Panc1 (cell line): ENCODE results near the gene OST4. TPM values are rescaled to one million over a fixed set of nuclear protein-coding genes. Genes with fewer than 3 reads are reported as not detected.

Source experiments
- ATAC-seq: fragments of 200-7000 bp; cut with Tn5 transposase; 2 replicates; pipeline ENCODE4 v1.9.1; 2020; ENCODE audit warnings: mild to moderate bottlenecking, moderate library complexity
- BruUV-seq: library from RNA; stranded (reverse); fragments of 400-500 nt; replicated peaks from 2 replicates; lab custom pipeline; 2021; lab: Mats Ljungman, UMichigan
- CTCF ChIA-PET: fragments of 300-600 bp; sonication (Branson Sonifier 250); formaldehyde crosslinking; loops from one replicate; lab custom pipeline; 2022; ENCODE audit warnings: antibody characterized with exemption; lab: Charles Lee
- POLR2A ChIA-PET: fragments of 300-600 bp; sonication (Branson Sonifier 250); formaldehyde crosslinking; loops from one replicate; lab custom pipeline; 2022; ENCODE audit warnings: antibody characterized with exemption; lab: Charles Lee
- DNase-seq: peaks from one replicate; pipeline ENCODE4 v3.0.0-alpha.2; 2010; ENCODE audit warnings: low read depth, low spot score
- H3K27ac ChIP-seq: 2 replicates; pipeline ENCODE4 v1.5.1; 2011; ENCODE audit warnings: mild to moderate bottlenecking, low read length, inconsistent platforms
- H3K27me3 ChIP-seq: fragments of 200-500 bp; sonication (Bioruptor generic); 2 replicates; pipeline ENCODE4 v1.6.0; 2014; ENCODE audit warnings: low read length, inconsistent platforms; ENCODE audit not compliant: control insufficient read depth, insufficient read depth
- H3K36me3 ChIP-seq: fragments of 200-500 bp; sonication (Bioruptor generic); 2 replicates; pipeline ENCODE4 v1.5.1; 2014; ENCODE audit warnings: inconsistent platforms, mild to moderate bottlenecking, low read length, moderate library complexity; ENCODE audit not compliant: control insufficient read depth, insufficient read depth
- H3K4me1 ChIP-seq: 2 replicates; pipeline ENCODE4 v1.5.1; 2011; ENCODE audit warnings: inconsistent platforms, mild to moderate bottlenecking, low read length, moderate library complexity; ENCODE audit not compliant: control insufficient read depth, insufficient read depth
- H3K4me3 ChIP-seq, 2 experiments: 2 replicates each; pipeline ENCODE4 v1.5.1; 2011 to 2012; ENCODE audit warnings: low read depth in 2 of 2, low read length in 2 of 2, mild to moderate bottlenecking in 2 of 2, inconsistent platforms in 1 of 2, moderate library complexity in 1 of 2
- H3K9me3 ChIP-seq: fragments of 200-500 bp; sonication (Bioruptor generic); 2 replicates; pipeline ENCODE4 v1.5.1; 2014; ENCODE audit warnings: low read depth, mild to moderate bottlenecking, inconsistent platforms, low read length, moderate library complexity; ENCODE audit not compliant: control insufficient read depth, insufficient read depth
- CTCF ChIP-seq: fragments of 450-650 bp; IDR thresholded peaks from 2 replicates; pipeline ENCODE4 v1.5.1; 2017; ENCODE audit warnings: mild to moderate bottlenecking
- POLR2AphosphoS5 ChIP-seq: IDR thresholded peaks from 2 replicates; pipeline ENCODE4 v1.6.1; 2012; ENCODE audit warnings: mild to moderate bottlenecking, low read depth, low read length, moderate library complexity
- REST ChIP-seq, 2 experiments: IDR thresholded peaks; 2 replicates each; pipeline ENCODE4 v1.6.1; 2011 to 2012; ENCODE audit warnings: low read depth in 2 of 2, control low read depth in 1 of 2, low read length in 1 of 2, mild to moderate bottlenecking in 1 of 2, moderate library complexity in 1 of 2; ENCODE audit not compliant: insufficient read depth in 1 of 2
- SIN3A ChIP-seq: IDR thresholded peaks from 2 replicates; pipeline ENCODE4 v1.6.1; 2012; ENCODE audit warnings: low read depth, mild to moderate bottlenecking, low read length, moderate library complexity, borderline replicate concordance; ENCODE audit not compliant: insufficient read depth
- TCF7L2 ChIP-seq: IDR thresholded peaks from 2 replicates; pipeline ENCODE4 v1.6.1; 2011; ENCODE audit warnings: mild to moderate bottlenecking, low read depth, low read length, inconsistent platforms
- in situ Hi-C: cut with HindIII; loops from 2 replicates; pipeline ENCODE4 v1.10.0; 2016; ENCODE audit warnings: low sequenced_read_pairs, low pct_unique_long_range_greater_than_20kb
- intact Hi-C: fragments of 100-400 bp; cut with micrococcal nuclease; formaldehyde crosslinking; loops from one replicate; pipeline ENCODE4 v1.10.0; 2022; ENCODE audit not compliant: unreplicated experiment
- total RNA-seq: library from RNA; stranded (reverse); gene quantifications from one replicate; pipeline ENCODE4 v1.2.1, GENCODE V29; 2021; ENCODE audit not compliant: unreplicated experiment

Gene OST4
- total RNA-seq, 1 experiment from 2014 or later: 219 TPM

GRCh38 chr2:27069961-27070618 lies 1.4 kb downstream of the OST4 start:
- Histone ChIP-seq H3K27ac (peak overlapping the region; percentile 93), H3K27me3 (no peaks in the 10 kb centered on the region), H3K36me3 (no peaks in the 10 kb centered on the region), H3K4me3 (peak overlapping the region; percentile 98 to 100), H3K9me3 (no peaks in the 10 kb centered on the region), H3K4me1 (peaks cover 15% of the 10 kb centered on the region)
- ATAC-seq: no peak
- intact Hi-C loops: no loop called here
- no peak for DNase-seq
- BruUV-seq: no TSS peak
- in situ Hi-C loops: no loop called here
- POLR2A ChIA-PET: interaction anchor here (0.7 kb wide), 1 partner anchor 15 kb away, joined by 3 read pairs; no protein-coding TSS in a partner anchor
- TF ChIP-seq CTCF: no peak
- TF ChIP-seq TCF7L2: no peak
- TF ChIP-seq SIN3A: no peak
- no peak for TF ChIP-seq REST (IDR thresholded peaks at IDR 0.05; ENCODE audit: insufficient read depth in 1 of 2, low read depth in 2 of 2, low read length in 1 of 2)
- TF ChIP-seq POLR2AphosphoS5: no peak
- CTCF ChIA-PET: interaction anchor here (0.7 kb wide), 1 partner anchor 12 kb away, joined by 3 read pairs; no protein-coding TSS in a partner anchor

GRCh38 chr2:27069436-27069835 lies 2.0 kb downstream of the OST4 start:
- H3K27me3 ChIP-seq: no peaks in the 10 kb centered on the region
- TF ChIP-seq REST (IDR thresholded peaks at IDR 0.05; ENCODE audit: insufficient read depth in 1 of 2, low read depth in 2 of 2, low read length in 1 of 2) (no peak), CTCF (no peak), SIN3A (no peak), POLR2AphosphoS5 (no peak), TCF7L2 (no peak)
- H3K4me3 ChIP-seq: no peak overlapping the region
- no peak for ATAC-seq
- peaks cover 15% of the 10 kb centered on the region for H3K4me1 ChIP-seq
- BruUV-seq: no TSS peak
- H3K9me3 ChIP-seq: no peaks in the 10 kb centered on the region
- H3K36me3 ChIP-seq: no peaks in the 10 kb centered on the region
- intact Hi-C loops (no loop called here), in situ Hi-C loops (no loop called here)
- H3K27ac ChIP-seq: no peak overlapping the region
- ChIA-PET POLR2A (interaction anchor here (0.7 kb wide), 1 partner anchor 15 kb away, joined by 3 read pairs; no protein-coding TSS in a partner anchor), CTCF (no interaction called here)
- DNase-seq: no peak
